Right cardiac atrium (tissue), 5 donors: ENCODE data around the gene NID2. TPM values are rescaled to one million over a fixed set of nuclear protein-coding genes. Genes with fewer than 3 reads are reported as not detected.

Experiments used
- ATAC-seq, 2 donors: fragments of 200-7000 bp; cut with Tn5 transposase; one replicate each; pipeline versions ENCODE4 v1.8.0 to v1.9.1; 2020; ENCODE audit warnings: moderate library complexity in 2 of 2, mild to moderate bottlenecking in 1 of 2
- DNase-seq, 3 donors: peaks; one replicate each; pipeline ENCODE4 v3.0.0-alpha.2; 2020
- H3K27ac ChIP-seq: one replicate; pipeline ENCODE4 v1.5.1; 2013; ENCODE audit warnings: mild to moderate bottlenecking, low read length, control low read depth, moderate library complexity
- H3K27me3 ChIP-seq: one replicate; pipeline ENCODE4 v1.6.1; 2013; ENCODE audit not compliant: control insufficient read depth, insufficient read depth
- H3K4me1 ChIP-seq: one replicate; pipeline ENCODE4 v1.6.1; 2013; ENCODE audit warnings: low read length; ENCODE audit not compliant: control insufficient read depth, insufficient read depth
- H3K4me3 ChIP-seq: one replicate; pipeline ENCODE4 v1.5.1; 2013; ENCODE audit warnings: low read length, control low read depth
- H3K9me3 ChIP-seq: one replicate; pipeline ENCODE4 v1.6.1; 2013; ENCODE audit warnings: low read length; ENCODE audit not compliant: control insufficient read depth
- WGBS: extraction: QIAGEN DNeasy Blood & Tissue Kit; methylation state at CpG from one replicate; pipeline ENCODE4 v1.1.7; 2013; 5-methylcytosine and 5-hydroxymethylcytosine counted together
- intact Hi-C, 4 donors: fragments of 100-400 bp; cut with DNase I; formaldehyde crosslinking; loops; one replicate each; pipeline versions ENCODE4 v1.11.0 to v1.14.0; 2022 to 2023
- polyA plus RNA-seq: library from polyadenylated mRNA; stranded (reverse); fragments of 200-250 nt; gene quantifications from one replicate; pipeline ENCODE4 v1.2.3, GENCODE V29; 2013
- total RNA-seq, 4 donors: library from RNA; stranded (reverse); fragmentation: NEBNext Ultra II Directional; extraction: Animal tissue kit (Norgen Biotek cat#: 25700); gene quantifications; one replicate each; pipeline ENCODE4 v1.2.1, GENCODE V29; 2021
- donor health status: healthy with polysubstance abuse.
- donor health status: DM: no; HTN: yes; CAD: no.
- donor health status: DM: no; HTN: no; CAD: no.
- donor health status: DM: no; HTN: yes; CAD: no; lungs with severe emphysema.
- donor health status: DM: yes; HTN: yes; CAD: no.

NID2 gene
- total and polyA plus RNA-seq, 5 donors = 18.9 to 38.1 (median 25.9) TPM

DNA sequence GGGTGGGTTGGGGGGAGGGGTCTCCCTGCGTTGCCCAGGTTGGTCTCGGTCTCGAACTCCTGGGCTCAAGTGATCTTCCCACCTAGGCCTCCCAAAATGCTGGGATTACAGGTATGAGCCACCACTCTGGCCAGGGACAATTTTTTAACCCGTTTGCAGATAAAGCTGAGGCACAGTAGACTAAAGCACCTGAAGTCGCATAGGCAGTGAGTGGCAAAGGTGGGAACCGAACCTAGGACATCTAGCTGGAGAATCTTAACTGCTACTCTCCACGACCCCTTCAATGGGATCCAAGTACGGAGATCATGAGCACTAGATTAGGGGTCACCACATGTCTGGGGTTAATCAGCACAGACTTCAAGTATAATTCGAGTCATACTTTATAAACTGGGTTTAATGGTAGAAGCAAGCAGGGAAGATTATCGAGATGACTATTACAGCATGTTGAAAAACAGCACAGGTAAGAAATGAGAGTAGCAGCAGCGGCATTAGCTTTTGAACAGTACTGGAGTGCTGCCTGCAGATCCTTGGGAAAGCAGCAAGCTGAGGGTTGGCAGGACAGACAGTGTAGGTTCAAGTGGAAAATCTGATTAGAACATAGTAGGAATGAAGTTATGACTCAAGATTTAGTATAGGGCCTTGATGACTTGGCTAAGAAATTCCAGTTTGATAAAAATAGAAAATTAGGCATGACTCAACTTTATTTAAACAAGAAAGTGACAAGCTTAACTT, 23.9 kb downstream of the NID2 start:
- Histone ChIP-seq H3K4me3 (no peak overlapping the region), H3K4me1 (peaks cover 19% of the 10 kb centered on the region), H3K9me3 (no peaks in the 10 kb centered on the region), H3K27ac (no peak overlapping the region), H3K27me3 (no peaks in the 10 kb centered on the region)
- ATAC-seq (peak in 1 of 2 donors; percentile 58), DNase-seq (no peak)
- WGBS = 86% methylated on average over 11 of the region's 11 CpGs
- intact Hi-C loops = no loop called here

DNA sequence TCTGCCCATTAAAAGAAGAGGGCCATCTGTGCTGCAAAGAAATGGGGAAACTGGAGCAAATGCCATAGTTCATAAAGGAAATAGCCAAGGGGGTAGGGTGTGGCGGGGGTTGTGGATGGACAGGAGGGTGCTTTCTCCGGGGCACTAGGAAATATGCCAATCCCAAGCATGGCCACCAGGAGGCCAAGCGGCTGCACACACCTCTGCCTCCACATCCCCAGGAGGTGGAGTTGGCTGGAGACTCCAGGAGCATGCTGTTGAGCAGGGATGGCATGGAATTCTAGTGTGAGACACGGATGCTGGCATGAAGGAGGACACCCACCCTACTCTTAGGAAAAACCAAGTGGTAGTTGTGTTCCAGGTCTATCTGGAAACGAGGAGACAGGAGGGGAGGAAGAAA, 25.2 kb downstream of the NID2 start:
- DNase-seq (peak in 2 of 3 donors; percentile 56 to 63), ATAC-seq (peak; percentile 32 to 58)
- H3K27ac ChIP-seq = no peak overlapping the region

DNA sequence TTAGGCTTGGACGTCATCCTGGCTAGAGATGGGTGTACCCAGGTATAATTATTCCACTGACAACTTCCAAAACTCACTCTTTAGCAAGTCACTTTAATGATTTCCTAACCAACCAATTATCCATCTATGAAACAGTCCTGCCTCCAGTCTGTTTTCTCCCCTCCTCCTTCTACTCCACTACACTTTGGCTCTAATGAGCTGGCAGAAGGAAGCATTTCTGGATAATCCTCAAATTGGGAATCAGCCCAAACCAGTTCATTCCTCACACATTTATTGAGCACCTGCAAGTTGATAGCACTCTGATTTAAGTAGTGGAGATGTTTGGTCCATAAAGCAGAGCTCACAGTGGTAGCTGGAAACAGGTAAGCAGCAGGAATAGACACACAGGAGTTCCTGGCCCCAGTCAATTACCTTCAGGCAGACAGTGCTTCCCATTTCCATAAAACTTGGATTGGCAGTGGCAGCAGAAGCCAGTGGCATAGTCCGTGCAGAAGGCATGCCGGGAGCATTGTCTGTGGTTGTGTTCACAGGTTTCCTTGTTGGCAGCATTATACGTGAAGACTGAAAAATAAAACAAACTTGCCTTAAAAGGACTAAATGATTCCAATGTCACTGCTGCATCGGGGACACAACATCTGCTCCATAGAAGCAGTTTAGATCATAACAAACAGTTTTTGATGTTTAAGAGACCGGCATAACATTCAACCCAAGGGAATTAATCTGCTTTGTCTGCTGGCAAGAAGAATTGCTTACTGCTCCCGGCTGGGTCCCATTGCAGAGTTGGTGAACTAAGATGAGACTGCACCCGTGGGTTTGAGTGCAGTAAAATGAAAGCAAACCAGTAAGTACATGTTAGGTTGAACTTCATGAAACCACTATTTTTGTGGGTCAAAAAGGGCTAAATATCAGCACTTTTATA, 26.2 kb downstream of the NID2 start:
- intact Hi-C loops = no loop called here
- H3K27ac ChIP-seq = no peak overlapping the region
- DNase-seq (no peak), ATAC-seq (no peak)
- H3K27me3 ChIP-seq = no peaks in the 10 kb centered on the region
- H3K4me1 ChIP-seq = peaks cover 12% of the 10 kb centered on the region
- H3K9me3 ChIP-seq = no peaks in the 10 kb centered on the region
- 44% methylated on average over 8 of the region's 8 CpGs for WGBS
- H3K4me3 ChIP-seq = no peak overlapping the region

More for the DNA sequence above, 25.2 kb downstream of the NID2 start:
- intact Hi-C loops = no loop called here
- H3K4me1 ChIP-seq = peaks cover 13% of the 10 kb centered on the region
- H3K9me3 ChIP-seq = no peaks in the 10 kb centered on the region
- no peaks in the 10 kb centered on the region for H3K27me3 ChIP-seq
- WGBS = 58% methylated on average over 5 of the region's 5 CpGs
- H3K4me3 ChIP-seq = no peak overlapping the region

DNA sequence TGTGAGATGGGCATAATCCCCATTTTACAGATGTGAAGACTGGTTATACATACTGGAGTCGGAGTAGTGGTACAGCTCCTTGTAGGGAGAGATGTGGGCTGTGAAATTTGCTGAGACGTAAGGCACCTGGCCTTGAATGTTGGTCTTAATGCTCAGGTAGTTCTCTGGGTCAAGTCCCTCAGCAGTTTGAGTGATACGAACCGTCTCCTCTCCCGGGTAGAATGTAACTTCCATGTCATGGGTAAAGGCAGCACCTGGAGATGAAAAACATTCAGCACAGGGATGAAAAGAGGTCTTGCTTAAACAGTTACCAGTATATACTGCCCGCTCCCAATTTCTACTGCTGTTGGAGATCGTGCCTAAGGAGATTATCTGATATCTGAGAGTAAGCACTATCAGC, 28.3 kb downstream of the NID2 start:
- no peak overlapping the region for H3K4me3 ChIP-seq
- intact Hi-C loops = no loop called here
- DNase-seq (no peak), ATAC-seq (no peak)
- no peaks in the 10 kb centered on the region for H3K9me3 ChIP-seq
- H3K4me1 ChIP-seq = peaks cover 5% of the 10 kb centered on the region
- WGBS = 94% methylated on average over 7 of the region's 7 CpGs
- no peaks in the 10 kb centered on the region for H3K27me3 ChIP-seq
- no peak overlapping the region for H3K27ac ChIP-seq

DNA sequence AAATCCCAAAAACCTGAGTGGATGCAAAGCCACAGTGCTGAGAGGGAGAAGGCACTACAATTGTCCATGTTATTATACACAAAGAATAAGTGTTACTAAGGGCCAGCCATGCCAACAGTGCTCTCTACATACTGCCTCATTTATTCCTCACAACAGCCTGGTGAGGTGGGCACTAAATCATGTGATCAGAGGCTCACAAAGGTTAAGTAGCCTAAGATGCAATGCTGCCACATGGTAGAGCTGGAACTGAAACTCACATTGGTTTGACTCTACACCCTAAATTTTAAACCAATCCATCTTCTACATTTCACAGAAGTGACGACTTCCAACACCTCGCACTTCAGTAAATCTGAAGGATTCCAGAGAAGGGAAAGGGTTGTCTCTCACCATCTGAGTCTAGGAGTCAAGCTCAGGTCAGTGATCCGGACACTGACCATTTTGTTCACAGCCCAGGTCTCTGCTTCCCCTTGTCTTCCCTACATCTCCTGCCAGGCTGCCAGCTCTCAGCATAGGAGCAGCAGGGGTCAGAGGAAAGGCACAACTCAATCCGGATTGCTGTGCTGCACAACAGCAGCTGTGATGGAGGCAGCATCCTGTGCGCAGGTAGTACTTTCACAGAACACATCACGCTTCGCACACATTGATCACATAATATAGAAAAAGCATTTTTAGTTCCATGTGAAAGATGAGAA, 29.6 kb downstream of the NID2 start:
- Histone ChIP-seq H3K9me3 (no peaks in the 10 kb centered on the region), H3K4me3 (no peak overlapping the region), H3K27ac (no peak overlapping the region), H3K4me1 (peaks cover 2% of the 10 kb centered on the region), H3K27me3 (no peaks in the 10 kb centered on the region)
- no peak for DNase-seq
- intact Hi-C loops = no loop called here
- ATAC-seq = no peak
- WGBS = 84% methylated on average over 7 of the region's 7 CpGs

DNA sequence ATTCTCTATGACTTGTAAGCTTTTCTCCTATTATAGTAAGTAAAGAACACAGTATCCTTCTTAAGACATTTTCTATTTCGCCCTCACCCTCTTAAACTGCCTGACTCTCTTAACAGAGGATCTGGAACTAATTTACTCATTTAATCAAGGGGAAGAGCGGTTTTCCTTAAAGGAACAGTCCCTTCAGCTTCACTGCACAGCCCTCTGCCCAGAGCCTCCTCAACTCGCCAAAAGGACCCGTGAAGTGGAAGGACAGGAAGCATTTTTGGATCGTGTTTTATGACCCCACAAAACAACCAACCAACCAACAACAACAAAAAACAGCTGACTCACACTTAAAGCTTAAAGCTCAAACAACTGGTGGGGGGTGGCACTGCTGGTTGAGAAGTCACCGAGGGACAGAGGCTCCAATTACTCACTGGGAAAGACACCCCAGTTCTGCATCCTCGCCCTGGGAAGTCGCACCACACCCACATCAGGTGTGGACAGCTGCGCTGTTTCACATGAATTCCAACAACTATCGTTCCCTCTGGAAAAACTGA, 35.7 kb downstream of the NID2 start:
- WGBS = 61% methylated on average over 10 of the region's 10 CpGs
- Histone ChIP-seq H3K4me1 (peaks cover 5% of the 10 kb centered on the region), H3K27me3 (no peaks in the 10 kb centered on the region), H3K9me3 (no peaks in the 10 kb centered on the region), H3K27ac (no peak overlapping the region), H3K4me3 (no peak overlapping the region)
- DNase-seq (no peak), ATAC-seq (no peak)
- intact Hi-C loops = loop anchor here in 1 of 4 donors (5.0 kb wide), 1 partner anchor 34 kb away; the partner anchor contains the start of gene NID2

DNA sequence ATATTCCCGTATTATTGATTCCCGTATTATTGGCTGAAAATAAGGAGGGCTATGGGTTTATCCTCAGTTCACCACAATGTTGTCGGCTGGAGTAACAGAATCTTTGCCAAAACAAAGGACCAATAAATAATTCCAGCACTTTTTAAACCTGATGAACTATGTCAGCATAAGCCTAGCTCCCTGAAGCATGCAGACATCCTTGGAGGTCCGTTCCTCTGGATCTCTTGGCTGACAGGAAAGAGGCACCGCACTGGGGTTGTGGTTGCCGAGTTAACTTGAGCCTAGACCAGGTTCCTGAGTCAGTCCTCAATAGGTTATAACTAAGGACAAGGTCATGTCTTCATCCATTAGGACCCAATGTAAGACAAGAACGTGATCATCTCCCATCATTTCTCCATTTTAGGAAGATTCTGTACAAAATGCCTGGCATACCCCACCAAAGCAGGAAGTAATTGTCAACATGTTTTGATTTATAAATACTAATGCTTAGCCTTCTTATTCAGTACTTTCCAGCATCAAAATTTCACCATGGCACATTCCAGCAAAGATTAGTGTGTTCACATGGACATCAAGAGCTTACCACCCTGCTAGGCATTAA, 36.6 kb downstream of the NID2 start:
- DNase-seq = no peak
- intact Hi-C loops = loop anchor here in 1 of 4 donors (5.0 kb wide), 1 partner anchor 35 kb away; the partner anchor contains the start of gene NID2
- Histone ChIP-seq H3K4me3 (no peak overlapping the region), H3K27me3 (no peaks in the 10 kb centered on the region), H3K9me3 (no peaks in the 10 kb centered on the region), H3K4me1 (peaks cover 5% of the 10 kb centered on the region), H3K27ac (peak overlapping the region; percentile 93)
- peak; percentile 31 to 41 for ATAC-seq
- WGBS = 41% methylated on average over 7 of the region's 7 CpGs

DNA sequence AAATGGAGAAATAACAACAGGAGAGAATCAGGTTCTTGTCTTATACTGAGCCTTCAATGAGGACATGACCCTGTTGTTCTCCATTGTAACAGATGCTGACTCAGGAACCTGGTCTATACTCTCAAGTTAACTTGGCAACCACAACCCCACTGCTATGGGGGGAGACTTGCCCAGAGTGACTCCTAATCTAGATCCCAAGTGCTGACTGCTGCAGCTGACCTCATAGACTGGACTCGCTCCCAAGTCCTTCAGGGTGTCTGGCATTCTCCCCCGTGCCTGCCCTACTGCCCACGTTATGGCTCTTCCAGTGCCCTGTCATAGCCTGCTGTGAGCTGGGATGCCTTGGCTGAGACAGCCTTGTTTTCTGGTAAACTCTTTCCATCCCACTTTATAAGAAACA, 37.1 kb downstream of the NID2 start:
- Histone ChIP-seq H3K4me1 (peaks cover 8% of the 10 kb centered on the region), H3K4me3 (no peak overlapping the region), H3K27me3 (no peaks in the 10 kb centered on the region), H3K27ac (peak overlapping the region; percentile 93), H3K9me3 (no peaks in the 10 kb centered on the region)
- peak; percentile 93 to 95 for ATAC-seq
- intact Hi-C loops = loop anchor here in 1 of 4 donors (5.0 kb wide), 1 partner anchor 36 kb away; the partner anchor contains the start of gene NID2
- peak; percentile 72 to 86 (median 83) for DNase-seq
- 38% methylated on average over 3 of the region's 3 CpGs for WGBS

DNA sequence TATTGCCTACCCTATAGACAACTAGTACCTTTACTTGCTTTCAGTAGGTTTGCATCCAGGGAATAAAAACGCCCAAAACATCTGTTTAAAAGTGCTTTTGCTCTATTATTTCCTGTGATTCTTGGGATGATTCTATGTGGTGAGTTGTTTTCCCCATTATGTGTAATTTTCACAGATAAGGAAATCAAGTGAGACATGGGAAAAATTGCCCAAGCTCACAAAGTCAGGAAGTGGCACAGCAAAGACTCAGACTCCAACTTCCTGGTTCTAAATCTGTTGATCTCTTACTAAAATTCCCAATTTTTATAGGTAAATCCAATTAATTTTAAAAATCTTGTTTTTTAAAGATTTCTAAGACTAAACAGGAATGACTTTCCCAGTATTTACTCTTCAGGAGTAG, 39.0 kb downstream of the NID2 start:
- intact Hi-C loops = loop anchor here in 1 of 4 donors (5.0 kb wide), 1 partner anchor 37 kb away; the partner anchor contains the start of gene NID2
- Histone ChIP-seq H3K9me3 (no peaks in the 10 kb centered on the region), H3K4me3 (no peak overlapping the region), H3K27me3 (no peaks in the 10 kb centered on the region), H3K27ac (no peak overlapping the region), H3K4me1 (peaks cover 16% of the 10 kb centered on the region)
- WGBS = 37% methylated on average over 1 of the region's 1 CpG
- no peak for ATAC-seq
- no peak for DNase-seq

DNA sequence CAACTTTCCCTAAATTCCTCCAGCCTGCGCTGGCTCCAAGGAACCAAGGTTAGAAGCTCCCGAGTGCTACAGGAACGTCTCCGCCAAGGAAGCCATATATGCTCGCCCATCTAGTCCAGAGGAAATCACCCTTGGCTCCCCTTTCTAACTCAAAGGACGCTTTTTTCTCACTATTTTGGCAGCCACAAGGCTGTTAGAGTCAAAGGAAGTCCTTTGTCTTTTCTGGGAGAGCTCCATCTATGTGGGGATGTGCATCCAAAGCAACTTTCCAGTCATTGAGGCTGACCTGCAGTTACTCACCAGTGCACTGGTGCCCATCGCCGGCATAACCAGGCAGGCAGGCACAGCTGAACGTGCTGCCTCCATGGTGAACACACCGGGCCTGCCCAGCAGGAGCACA, 42.0 kb downstream of the NID2 start:
- DNase-seq (no peak), ATAC-seq (peak in 1 of 2 donors; percentile 25)
- no peaks in the 10 kb centered on the region for H3K27me3 ChIP-seq
- WGBS = 53% methylated on average over 10 of the region's 10 CpGs
- peaks cover 34% of the 10 kb centered on the region for H3K4me1 ChIP-seq
- peak overlapping the region; percentile 28 for H3K27ac ChIP-seq
- no peaks in the 10 kb centered on the region for H3K9me3 ChIP-seq
- no peak overlapping the region for H3K4me3 ChIP-seq
- intact Hi-C loops = no loop called here
